HG03342 (cell line): Measurements from ENCODE around the gene CST3.

Experiments
- ATAC-seq: cut with Tn5 transposase; IDR thresholded peaks from one replicate; pipeline ENCODE4 v1.9.1; 2021; ENCODE audit warnings: mild to moderate bottlenecking, moderate library complexity; ENCODE audit not compliant: unreplicated experiment

The CST3 gene

GRCh38 chr20:23605867-23606651 is 31.7 kb downstream of the CST3 start, which contains the start of gene CST9:
Gene CST9 (minus strand): TSS chr20:23605917. CDS start chr20:23605864, 53 bp downstream.
- ATAC-seq = no peak

GRCh38 chr20:23604306-23604705 is 33.4 kb downstream of the CST3 start:
- no peak for ATAC-seq

DNA sequence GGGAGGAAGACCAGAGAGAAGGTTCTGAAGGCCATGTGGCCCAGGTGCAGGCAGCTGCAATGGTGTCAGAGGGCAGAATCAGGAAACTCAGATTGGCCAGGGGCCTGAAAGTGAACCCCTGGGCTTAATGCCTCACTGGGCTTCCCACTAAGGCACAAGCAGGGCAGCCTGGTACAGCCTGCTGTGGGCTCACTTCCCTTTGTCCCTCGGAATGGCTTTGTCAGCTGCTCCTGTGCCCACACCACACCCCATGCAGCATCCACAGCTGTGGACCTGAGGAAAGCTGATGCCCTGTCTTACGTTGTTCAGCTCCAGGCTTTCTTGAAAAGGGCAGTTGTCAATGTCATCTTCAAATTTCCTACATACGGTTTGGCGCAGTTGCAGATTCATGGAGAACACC is 34.4 kb downstream of the CST3 start:
- ATAC-seq = no peak

- no peak for ATAC-seq
These were observed 35.1 kb downstream of the CST3 start for GRCh38 chr20:23602699-23603098.

DNA sequence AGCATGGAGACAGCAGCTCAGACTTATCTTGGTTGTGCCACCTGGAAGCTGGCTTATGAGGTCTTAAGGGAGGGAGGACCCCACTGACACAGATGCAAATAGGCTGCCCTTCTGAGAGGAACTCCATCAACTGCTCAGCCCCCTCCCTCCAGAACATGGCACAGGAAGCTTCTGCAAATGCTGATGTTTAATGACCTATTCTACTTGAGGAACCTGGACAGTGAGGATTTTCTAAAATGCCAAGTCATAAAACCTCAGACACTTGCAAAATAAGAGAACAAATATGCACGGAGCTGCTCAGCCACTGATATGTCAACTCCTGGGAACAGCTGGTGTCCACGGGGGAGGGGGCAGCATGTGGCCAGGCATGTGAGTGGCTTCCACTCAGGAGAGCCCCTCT is 35.5 kb downstream of the CST3 start:
- ATAC-seq = no peak

- ATAC-seq = no peak
These were observed 36.0 kb downstream of the CST3 start for GRCh38 chr20:23601715-23602114.

DNA sequence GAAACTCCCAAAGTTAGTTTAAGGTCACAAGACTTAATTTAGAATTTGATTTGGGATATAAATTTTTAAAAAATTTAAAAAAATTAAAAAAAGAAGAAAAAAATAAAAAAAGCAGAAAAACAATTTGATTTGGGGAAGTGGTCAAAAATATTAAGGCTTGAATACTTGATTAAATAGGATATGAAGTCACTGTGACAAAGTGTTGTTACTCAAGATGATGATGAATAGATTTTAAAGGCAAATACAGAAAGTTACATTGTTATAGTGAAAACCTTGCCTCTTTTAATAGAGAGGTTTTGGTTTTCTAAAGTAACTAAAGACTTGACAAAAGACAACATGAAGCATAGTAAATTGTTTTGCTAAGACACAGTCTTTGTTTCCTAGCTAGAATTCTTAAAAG is 39.3 kb downstream of the CST3 start:
- ATAC-seq = no peak

GRCh38 chr20:23596579-23597250 is 41.0 kb downstream of the CST3 start:
- ATAC-seq = no peak

DNA sequence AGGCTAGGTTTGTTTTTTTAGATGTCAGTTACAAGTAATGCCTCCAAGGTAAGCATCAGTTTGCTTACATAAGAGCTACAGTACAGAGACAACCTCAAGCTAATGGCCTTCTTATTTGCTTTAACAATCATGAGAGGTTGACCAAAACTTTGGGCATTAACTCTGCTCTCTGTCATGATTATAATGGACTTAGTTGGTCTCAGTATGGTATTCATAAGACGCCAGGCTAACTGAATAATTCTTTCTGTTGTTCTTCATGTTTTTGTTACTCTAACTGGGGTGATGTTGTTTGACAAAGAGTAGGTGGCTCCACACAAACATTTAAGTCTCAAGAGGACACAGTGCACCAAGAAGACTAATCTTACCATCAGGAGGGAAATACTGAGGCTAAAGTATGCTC is 41.8 kb downstream of the CST3 start:
- ATAC-seq = no peak

GRCh38 chr20:23588434-23589403 is 49.0 kb downstream of the CST3 start:
- no peak for ATAC-seq

DNA sequence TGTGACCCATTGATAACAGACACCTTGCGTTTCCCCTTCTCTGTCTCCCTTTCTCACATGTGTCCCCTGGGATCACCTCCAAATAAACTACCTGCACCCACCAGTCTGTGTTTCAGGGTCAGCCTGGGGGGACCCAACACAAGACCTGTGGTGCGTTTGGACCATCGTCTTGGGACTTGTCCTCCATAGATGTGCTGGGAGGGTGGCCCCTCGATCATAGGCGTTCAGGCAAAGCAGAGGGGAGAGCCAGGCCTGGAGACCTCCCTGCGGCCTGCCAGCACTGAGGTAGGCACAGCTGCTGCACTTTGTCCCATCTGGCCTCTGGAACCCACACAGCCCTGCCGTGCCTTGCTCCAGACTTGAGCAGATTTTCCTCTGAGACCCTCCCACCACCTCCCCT is 50.1 kb downstream of the CST3 start:
- no peak for ATAC-seq

- no peak for ATAC-seq
These were observed 50.8 kb downstream of the CST3 start for GRCh38 chr20:23586735-23587525.

DNA sequence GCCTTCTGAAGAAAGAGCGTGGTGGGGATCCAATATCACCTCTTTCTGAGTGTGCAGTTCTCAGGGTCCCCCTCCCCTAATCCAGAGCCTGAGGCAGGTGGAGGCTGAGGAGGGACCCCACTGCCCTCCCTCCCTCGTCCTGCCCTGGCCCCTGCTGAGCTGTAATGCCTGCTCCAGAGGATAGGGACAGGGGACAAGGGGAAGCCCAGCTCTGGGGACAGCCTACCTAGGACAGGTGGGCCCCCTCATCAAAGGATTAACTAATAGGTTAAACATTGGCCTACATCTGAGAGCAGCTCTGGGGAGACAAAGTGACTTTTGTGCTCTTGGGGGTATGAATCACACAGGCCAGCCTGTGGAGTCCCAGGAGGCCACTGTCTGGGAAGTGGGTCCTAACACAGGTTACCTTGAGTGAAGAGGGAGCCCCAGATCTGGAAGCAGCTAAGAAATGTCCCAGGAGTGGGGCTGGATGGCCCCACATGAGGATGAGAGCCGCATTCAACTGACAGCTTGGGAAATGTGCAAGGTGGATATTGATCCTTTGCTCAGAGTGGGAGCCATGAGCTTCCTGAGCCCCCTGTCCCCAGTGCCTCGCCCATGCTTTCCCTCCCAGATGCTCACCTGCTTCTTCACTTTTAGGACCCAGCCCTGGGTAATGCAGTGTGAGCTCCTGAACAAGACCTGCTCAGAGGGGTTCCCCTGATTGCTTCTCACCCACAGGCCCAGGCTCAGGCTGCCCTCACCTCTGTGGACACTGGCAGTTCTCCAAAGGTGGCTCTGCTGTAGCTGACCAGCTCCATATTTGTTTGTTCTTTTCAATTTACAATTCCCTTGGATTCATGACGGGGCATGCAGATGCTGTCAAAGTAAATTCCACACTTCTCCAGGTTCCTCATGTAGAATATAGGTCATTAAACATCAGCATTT is 51.7 kb downstream of the CST3 start:
- no peak for ATAC-seq

- no peak for ATAC-seq
These were observed 52.3 kb downstream of the CST3 start for GRCh38 chr20:23585449-23585807.

DNA sequence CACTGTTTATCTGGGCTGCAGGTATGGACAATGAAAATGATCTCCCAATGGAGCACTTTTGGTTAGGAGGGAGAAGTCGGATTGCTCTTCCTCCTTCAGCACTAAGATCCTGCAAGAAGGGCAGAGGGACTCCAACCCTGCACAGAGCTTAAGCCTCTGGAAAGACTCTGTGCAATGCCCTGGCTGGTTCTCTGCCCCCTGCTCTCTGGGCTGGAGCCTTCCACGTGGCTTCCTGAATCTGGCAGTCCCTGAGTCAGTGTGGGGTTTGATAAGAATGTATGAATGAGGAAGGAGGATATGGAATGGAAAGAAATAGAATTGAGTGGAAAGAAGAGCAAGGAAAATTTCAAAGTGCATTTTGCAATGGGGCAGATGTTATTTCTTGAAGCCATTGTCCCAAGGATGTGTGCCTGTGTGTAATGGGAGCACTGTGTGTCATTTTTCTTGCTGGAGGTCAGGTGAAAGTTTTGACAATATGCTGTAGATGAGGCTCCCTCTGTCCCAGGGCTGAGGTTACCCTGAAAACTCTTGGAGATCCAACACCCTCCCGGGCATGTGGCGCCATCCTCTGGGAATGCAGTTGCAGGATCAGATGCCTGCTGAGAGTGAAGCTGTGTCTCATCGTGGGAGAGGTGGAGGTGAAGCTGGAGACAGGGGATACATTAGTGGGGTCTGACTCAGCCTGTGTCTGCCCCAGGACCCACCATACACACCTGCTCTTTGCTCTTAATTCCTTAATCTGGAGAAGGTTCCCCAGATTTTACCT is 53.1 kb downstream of the CST3 start:
- ATAC-seq = no peak
